Measurements from ENCODE around the gene CCDC180. TPM values are rescaled to one million over a fixed set of nuclear protein-coding genes. Genes with fewer than 3 reads are reported as not detected.

The CCDC180 gene
- polyA plus RNA-seq, 4 donors = 7.6 to 19.4 (median 9.4) TPM

Other genes with a start within 250 kb of the CCDC180 start
- gene TDRD7, start 104.4 kb downstream of the CCDC180 start, polyA plus RNA-seq (ENCODE audit: insufficient read length in 4 of 4) = 1 to 10 TPM; 6.8 to 9.6 (median 8.3) TPM
- 1 to 10 TPM; 1.7 to 2.9 (median 2.2) TPM for gene TMOD1, start 194.0 kb downstream of the CCDC180 start, polyA plus RNA-seq (ENCODE audit: insufficient read length in 4 of 4)

Data from right renal pelvis (tissue), 4 donors.